Occipital lobe (tissue), 2 donors: Measurements from ENCODE around the gene SMIM24. TPM values are rescaled to one million over a fixed set of nuclear protein-coding genes. Genes with fewer than 3 reads are reported as not detected.
A peak's percentile ranks its signal among the peaks of the same experiment; 100 is the strongest.
"Not testable (repeated sequence)": the region's sequence is repeated elsewhere in the genome, so short reads cannot be mapped to it uniquely, and the experiment has no call there.

Experiments
- DNase-seq: peaks from one replicate; lab custom pipeline; 2025; lab: John Stamatoyannopoulos, UW
- total RNA-seq: library from RNA; depleted of rRNA; stranded (reverse); fragments of >200 nt; gene quantifications from one replicate; pipeline ENCODE4 v1.2.3, GENCODE V29; 2014

SMIM24 gene
- total RNA-seq, 1 donor from 2014 or later, result not detected

- DNase-seq, result no peak
Measured at GRCh38 chr19:3456925-3457527, 23.3 kb downstream of the SMIM24 start.

DNA sequence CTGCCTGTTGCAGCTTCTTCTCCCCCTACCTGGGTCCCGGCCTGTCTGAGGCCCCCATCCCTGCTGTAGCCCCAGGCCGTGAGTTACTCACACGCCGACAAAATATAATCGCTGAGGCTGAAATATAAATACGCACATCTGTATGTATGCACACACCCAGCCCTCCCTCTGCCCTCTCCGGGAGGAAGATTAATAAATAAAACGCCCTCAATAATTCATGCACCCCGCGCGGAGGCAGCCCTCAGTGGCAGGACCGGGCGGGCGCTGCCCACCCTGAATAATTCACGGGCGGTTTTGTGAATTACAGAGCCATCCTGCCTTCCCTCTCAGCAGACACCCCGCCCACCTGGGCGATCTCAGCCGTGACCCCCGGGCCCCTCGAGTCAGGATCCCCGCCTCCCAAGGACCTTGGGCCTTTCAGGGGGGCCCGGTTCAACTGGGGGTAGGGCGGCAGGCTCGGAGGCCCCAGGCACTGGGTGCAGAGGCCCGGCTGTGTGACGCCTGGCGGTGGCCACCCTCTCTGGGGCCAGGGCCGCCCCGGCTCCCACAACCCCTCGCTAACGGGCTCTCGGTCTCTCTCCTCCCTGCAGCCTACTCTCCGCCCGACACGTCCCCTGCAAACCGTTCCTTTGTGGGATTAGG, 24.2 kb downstream of the SMIM24 start:
- no peak for DNase-seq

GRCh38 chr19:3455393-3455955, 24.9 kb downstream of the SMIM24 start:
- no peak for DNase-seq

GRCh38 chr19:3454656-3455392, 25.5 kb downstream of the SMIM24 start:
- no peak for DNase-seq

DNA sequence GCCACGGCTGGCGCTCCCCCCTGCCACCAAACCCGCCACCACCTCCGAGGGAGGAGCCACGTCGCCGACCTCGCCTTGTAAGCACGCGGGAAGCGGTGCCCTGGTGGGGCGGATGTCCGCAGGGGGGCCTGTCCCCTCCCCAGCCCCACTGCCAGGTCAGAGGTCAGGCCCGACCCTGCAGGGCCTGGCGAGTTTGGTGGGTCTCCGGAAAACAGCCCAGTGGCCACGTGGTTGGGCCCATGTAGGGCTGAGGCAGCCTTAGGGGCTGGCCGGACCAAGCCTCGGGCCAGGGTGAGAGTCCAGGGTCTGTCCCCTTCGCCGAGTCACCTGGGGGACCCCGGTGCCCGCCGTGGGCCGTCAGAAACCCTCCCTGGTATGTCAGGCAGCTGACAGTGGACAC, 26.5 kb downstream of the SMIM24 start:
- no peak for DNase-seq

DNA sequence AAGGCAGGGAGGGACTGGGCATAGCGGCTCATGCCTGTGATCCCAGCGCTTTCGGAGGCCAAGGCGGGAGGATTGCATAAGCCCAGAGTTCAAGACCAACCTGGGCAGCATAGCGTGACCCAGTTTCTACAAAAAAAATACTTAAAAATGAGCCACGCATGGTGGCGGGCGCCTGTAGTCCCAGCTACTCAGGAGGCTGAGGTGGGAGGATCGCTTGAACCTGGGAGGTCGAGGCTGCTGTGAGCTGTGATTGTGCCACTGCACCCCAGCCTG, 27.4 kb downstream of the SMIM24 start:
- not testable (repeated sequence) for DNase-seq

DNA sequence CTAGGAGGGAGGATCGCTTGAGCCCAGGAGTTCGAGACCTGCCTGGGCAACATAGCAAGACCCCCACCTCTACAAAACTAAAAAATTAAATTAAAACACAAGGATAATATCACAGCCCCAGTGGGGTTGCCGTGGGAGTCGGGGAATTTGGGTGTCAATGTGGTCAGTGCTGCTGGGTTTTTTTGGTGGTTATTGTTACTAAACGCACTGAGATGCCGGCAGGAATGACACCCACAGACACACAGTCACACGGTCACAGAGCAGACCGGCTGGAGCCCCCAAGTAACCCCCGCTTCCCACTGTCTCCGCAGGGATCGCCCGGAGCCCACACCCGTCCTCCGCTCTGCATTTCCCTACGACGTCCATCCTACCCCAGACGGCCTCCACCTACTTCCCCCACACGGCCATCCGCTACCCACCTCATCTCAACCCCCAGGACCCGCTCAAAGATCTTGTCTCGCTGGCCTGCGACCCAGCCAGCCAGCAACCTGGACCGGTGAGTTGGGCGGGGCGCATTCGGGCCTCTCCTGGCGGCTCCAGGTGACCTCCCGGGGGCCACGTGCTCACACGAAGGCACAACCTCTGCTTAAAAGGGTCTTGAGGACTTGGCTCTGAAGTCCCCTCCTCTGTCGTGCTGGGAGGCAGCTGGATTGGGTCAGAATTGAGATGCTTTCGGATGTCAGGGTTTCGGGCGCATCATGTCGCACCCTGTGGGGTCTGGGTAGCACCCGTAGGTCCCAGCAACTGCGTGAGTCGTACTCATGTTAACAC, 28.0 kb downstream of the SMIM24 start:
- no peak for DNase-seq

GRCh38 chr19:3451451-3451866, 28.9 kb downstream of the SMIM24 start:
- DNase-seq, result no peak

- DNase-seq, result no peak
Measured at GRCh38 chr19:3450796-3451411, 29.4 kb downstream of the SMIM24 start.

- DNase-seq, result no peak
Measured at GRCh38 chr19:3448616-3449334, 31.6 kb downstream of the SMIM24 start.

GRCh38 chr19:3446657-3447056, 33.7 kb downstream of the SMIM24 start:
- DNase-seq, result not testable (repeated sequence)

DNA sequence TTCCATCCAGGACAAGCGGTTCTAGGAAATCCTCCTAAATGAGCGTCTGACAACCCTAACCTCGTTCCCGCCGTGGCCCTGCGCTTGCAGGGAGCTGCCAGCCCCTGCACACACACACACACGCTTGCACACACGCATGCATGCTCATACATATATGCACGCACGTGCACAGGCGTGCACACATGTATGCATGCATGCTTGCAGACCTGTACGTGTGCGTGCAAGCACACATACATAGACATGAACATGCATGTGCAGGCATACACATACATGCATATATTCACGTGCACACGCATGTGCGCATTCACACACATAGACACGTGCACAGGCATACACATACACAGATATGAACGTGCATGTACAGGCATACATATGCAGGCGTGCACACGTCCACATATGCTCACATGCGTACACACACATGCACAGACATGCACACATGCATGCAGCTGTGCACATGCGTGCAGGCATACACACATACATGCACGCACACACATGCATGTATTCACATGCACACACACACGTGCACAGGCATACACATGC, 35.6 kb downstream of the SMIM24 start:
- DNase-seq, result no peak

GRCh38 chr19:3443840-3444694, 36.3 kb downstream of the SMIM24 start:
- peak; percentile 77 for DNase-seq

DNA sequence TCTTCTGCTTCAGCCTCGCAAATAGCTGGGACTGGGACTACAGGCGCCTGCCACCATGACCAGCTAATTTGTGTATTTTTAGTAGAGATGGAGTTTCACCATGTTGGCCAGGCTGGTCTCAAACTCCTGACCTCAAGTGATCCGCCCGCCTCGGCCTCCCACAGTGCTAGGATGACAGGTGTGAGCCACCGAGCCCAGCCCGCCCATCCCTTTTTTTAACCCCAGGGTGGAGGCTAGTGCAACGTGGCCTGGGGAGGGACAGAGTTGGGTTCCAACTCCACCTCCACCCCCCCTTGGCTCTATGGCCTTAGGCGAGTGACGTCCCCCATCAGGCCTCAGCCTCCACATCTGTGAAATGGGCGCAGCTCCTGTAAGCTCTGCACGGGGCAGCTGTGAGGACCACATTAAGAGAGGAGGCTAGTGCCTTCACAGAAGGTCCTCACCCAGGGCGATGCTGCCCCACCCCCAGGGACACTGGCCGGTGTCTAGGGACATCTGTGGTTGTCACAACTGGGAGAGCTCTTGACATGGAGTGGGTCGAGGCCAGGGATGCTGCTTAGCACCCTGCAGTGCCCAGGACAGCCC, 37.7 kb downstream of the SMIM24 start:
- DNase-seq, result no peak

- DNase-seq, result no peak
Measured at GRCh38 chr19:3441986-3442329, 38.4 kb downstream of the SMIM24 start.

GRCh38 chr19:3441089-3441985, 39.0 kb downstream of the SMIM24 start:
- DNase-seq, result no peak

DNA sequence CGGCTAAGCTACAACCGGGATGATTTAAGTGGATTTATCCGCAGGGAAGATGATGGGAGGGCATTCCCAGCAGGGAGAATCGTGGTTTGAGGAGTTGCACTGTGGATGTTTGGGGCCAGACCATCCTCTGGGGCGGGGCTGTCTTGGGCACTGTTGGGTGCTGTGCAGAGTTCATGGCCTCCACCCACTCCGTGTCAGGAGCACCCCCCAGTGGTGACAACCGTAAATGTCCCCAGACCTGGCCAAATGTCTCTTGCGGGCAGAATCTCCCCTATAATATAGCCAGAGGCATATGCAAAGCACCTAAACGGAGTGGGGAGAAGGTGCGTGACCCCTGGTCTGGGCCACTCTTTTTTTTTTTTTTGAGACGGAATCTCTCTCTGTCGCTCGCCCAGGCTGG, 40.2 kb downstream of the SMIM24 start:
- no peak for DNase-seq
